PC-9 (cell line): ENCODE measurements around the gene GSTM1. TPM values are rescaled to one million over a fixed set of nuclear protein-coding genes. Genes with fewer than 3 reads are reported as not detected.

Source experiments
- BruUV-seq: library from RNA; stranded (reverse); fragments of 400-500 nt; replicated peaks from 2 replicates; lab custom pipeline; 2021; lab: Mats Ljungman, UMichigan
- CTCF ChIA-PET: fragments of 300-600 bp; sonication (Branson Sonifier 250); formaldehyde crosslinking; loops from one replicate; lab custom pipeline; 2022; ENCODE audit warnings: antibody characterized with exemption; lab: Charles Lee
- POLR2A ChIA-PET: fragments of 300-600 bp; sonication (Branson Sonifier 250); formaldehyde crosslinking; loops from one replicate; lab custom pipeline; 2022; ENCODE audit warnings: antibody characterized with exemption; ENCODE audit not compliant: unreplicated experiment; lab: Charles Lee
- DNase-seq, 2 experiments: peaks; one replicate each; pipeline versions ENCODE4 v3.0.0 to v3.0.0-alpha.2; 2015 to 2022; ENCODE audit warnings: mixed read lengths in 1 of 2
- H2AFZ ChIP-seq: fragments of 200-600 bp; sonication (generic); 2 replicates; pipeline ENCODE4 v1.8.1; 2017; ENCODE audit warnings: antibody characterized with exemption
- H3F3A ChIP-seq: fragments of 200-600 bp; sonication (generic); 2 replicates; pipeline ENCODE4 v1.8.1; 2017; ENCODE audit warnings: antibody characterized with exemption, mild to moderate bottlenecking, low read depth; ENCODE audit not compliant: insufficient read depth
- H3K27ac ChIP-seq: fragments of 200-600 bp; sonication (generic); 2 replicates; pipeline ENCODE4 v1.6.1; 2016; ENCODE audit warnings: mixed run types
- H3K27me3 ChIP-seq: fragments of 200-600 bp; sonication (generic); 2 replicates; pipeline ENCODE4 v1.6.1; 2016; ENCODE audit warnings: low read depth, mixed run types; ENCODE audit not compliant: insufficient read depth
- H3K36me3 ChIP-seq: fragments of 200-600 bp; sonication (generic); 2 replicates; pipeline ENCODE4 v1.6.1; 2016; ENCODE audit warnings: low read depth, mixed run types
- H3K4me1 ChIP-seq: fragments of 200-600 bp; sonication (generic); replicated peaks from 2 replicates; pipeline ENCODE4 v1.6.1; 2016; ENCODE audit warnings: mixed run types; ENCODE audit not compliant: insufficient read depth
- H3K4me2 ChIP-seq: fragments of 200-600 bp; sonication (generic); 2 replicates; pipeline ENCODE4 v1.6.1; 2017; ENCODE audit warnings: mixed run types
- H3K4me3 ChIP-seq: fragments of 200-600 bp; sonication (generic); 2 replicates; pipeline ENCODE4 v1.6.1; 2016; ENCODE audit warnings: mixed run types
- H3K79me2 ChIP-seq: fragments of 200-600 bp; sonication (generic); 2 replicates; pipeline ENCODE4 v1.6.1; 2017; ENCODE audit warnings: low read depth, mixed run types
- H3K9me2 ChIP-seq: fragments of 200-600 bp; sonication (generic); 2 replicates; pipeline ENCODE4 v1.8.1; 2017; ENCODE audit warnings: mild to moderate bottlenecking; ENCODE audit not compliant: insufficient read depth
- H3K9me3 ChIP-seq: fragments of 200-600 bp; sonication (generic); 2 replicates; pipeline ENCODE4 v1.8.1; 2016; ENCODE audit warnings: low read depth; ENCODE audit not compliant: insufficient read depth
- H4K20me1 ChIP-seq: fragments of 200-600 bp; sonication (generic); 2 replicates; pipeline ENCODE4 v1.8.1; 2017; ENCODE audit not compliant: insufficient read depth
- EZH2 ChIP-seq: fragments of 200-600 bp; sonication (generic); IDR thresholded peaks from 2 replicates; pipeline ENCODE4 v1.8.0; 2017; ENCODE audit warnings: antibody characterized with exemption, low read depth
- intact Hi-C: fragments of 100-400 bp; cut with micrococcal nuclease; formaldehyde crosslinking; loops from one replicate; pipeline ENCODE4 v1.10.0; 2022; ENCODE audit not compliant: unreplicated experiment
- total RNA-seq: library from RNA; stranded (reverse); gene quantifications from 2 replicates; pipeline ENCODE4 v1.2.3, GENCODE V29; 2021
- TF ChIP-seq, protein P1 (sequence below): fragments of 200-600 bp; sonication (generic); conservative IDR thresholded peaks from 2 replicates; pipeline ENCODE4 v1.6.1; 2017; ENCODE audit warnings: mixed run types, antibody characterized with exemption, mild to moderate bottlenecking, moderate library complexity

GSTM1 gene
- total RNA-seq, 1 experiment from 2014 or later, result not detected

DNA sequence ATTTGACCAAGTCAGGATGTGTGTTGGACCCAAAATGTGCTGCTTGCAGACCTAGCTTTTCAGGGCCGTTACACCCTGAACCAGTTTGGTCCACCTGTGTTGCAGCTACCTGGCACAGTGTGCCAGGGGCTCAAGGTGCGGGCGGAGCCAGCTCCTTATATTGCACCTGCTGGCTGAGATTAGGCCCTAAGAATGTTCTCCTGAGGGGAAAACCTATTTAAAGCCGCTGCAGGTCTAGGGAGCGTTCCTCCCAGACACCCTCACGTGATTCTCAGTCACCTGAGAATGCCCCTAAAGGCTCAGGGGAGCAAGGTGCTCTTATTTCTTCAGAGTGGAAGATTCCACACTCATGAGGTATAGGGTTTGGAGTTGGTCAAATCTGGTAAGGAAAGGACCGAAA, 41.3 kb downstream of the GSTM1 start:
- ChIA-PET POLR2A (interaction anchor here (0.6 kb wide), 1 partner anchor 13 kb away, joined by 5 read pairs; no protein-coding TSS in a partner anchor), CTCF (interaction anchor here (0.6 kb wide), 1 partner anchor 84 kb away, joined by 4 read pairs; no protein-coding TSS in a partner anchor)
- BruUV-seq, result no TSS peak
- Histone ChIP-seq H3K9me3 (no peaks in the 10 kb centered on the region), H3K9me2 (no peaks in the 10 kb centered on the region), H4K20me1 (no peaks in the 10 kb centered on the region), H3F3A (peaks cover 18% of the 10 kb centered on the region; the same call in 1 of the 2 replicates), H3K27me3 (no peaks in the 10 kb centered on the region), H3K27ac (no peak overlapping the region), H3K4me2 (no peak overlapping the region), H3K36me3 (no peaks in the 10 kb centered on the region), H3K4me1 (peaks cover 24% of the 10 kb centered on the region), H2AFZ (no peak overlapping the region), H3K79me2 (no peaks in the 10 kb centered on the region), H3K4me3 (no peak overlapping the region)
- intact Hi-C loops, result no loop called here
- TF ChIP-seq, protein P1, sequence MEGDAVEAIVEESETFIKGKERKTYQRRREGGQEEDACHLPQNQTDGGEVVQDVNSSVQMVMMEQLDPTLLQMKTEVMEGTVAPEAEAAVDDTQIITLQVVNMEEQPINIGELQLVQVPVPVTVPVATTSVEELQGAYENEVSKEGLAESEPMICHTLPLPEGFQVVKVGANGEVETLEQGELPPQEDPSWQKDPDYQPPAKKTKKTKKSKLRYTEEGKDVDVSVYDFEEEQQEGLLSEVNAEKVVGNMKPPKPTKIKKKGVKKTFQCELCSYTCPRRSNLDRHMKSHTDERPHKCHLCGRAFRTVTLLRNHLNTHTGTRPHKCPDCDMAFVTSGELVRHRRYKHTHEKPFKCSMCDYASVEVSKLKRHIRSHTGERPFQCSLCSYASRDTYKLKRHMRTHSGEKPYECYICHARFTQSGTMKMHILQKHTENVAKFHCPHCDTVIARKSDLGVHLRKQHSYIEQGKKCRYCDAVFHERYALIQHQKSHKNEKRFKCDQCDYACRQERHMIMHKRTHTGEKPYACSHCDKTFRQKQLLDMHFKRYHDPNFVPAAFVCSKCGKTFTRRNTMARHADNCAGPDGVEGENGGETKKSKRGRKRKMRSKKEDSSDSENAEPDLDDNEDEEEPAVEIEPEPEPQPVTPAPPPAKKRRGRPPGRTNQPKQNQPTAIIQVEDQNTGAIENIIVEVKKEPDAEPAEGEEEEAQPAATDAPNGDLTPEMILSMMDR, result no peak
- TF ChIP-seq EZH2, result no peak
- peak in 1 of 2 experiments; percentile 58 for DNase-seq

DNA sequence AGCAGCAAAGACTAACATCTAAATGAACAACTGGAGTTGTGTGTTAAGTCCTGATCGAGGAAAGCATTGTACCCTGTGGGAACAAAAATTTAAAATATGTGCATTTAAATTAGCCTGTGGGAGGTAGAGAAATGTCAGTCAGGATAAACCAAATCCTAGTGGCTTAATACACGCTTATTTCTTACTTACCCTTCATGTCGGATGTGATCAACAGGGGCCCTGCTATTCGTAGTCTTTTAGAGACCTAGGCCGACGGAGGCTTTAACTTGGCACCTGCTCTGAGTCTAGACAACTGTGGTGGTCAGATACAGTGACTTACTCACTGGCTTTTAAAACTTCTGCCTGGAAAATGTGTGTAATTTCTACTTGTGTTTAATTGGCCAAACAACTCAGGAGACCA, 43.0 kb downstream of the GSTM1 start:
- Histone ChIP-seq H3F3A (peaks cover 18% of the 10 kb centered on the region; the same call in 1 of the 2 replicates), H4K20me1 (no peaks in the 10 kb centered on the region), H3K79me2 (no peaks in the 10 kb centered on the region), H3K4me3 (no peak overlapping the region), H2AFZ (no peak overlapping the region), H3K36me3 (0 out of 2 replicates have a peak, but pooled peaks cover under 1% of the 10 kb centered on the region), H3K27me3 (no peaks in the 10 kb centered on the region), H3K9me2 (no peaks in the 10 kb centered on the region), H3K9me3 (no peaks in the 10 kb centered on the region), H3K4me2 (no peak overlapping the region), H3K27ac (no peak overlapping the region), H3K4me1 (peaks cover 24% of the 10 kb centered on the region)
- DNase-seq, result no peak
- no TSS peak for BruUV-seq
- intact Hi-C loops, result no loop called here
- POLR2A ChIA-PET, result no interaction called here
- TF ChIP-seq, protein P1, result no peak
- no peak for TF ChIP-seq EZH2
- CTCF ChIA-PET, result no interaction called here

DNA sequence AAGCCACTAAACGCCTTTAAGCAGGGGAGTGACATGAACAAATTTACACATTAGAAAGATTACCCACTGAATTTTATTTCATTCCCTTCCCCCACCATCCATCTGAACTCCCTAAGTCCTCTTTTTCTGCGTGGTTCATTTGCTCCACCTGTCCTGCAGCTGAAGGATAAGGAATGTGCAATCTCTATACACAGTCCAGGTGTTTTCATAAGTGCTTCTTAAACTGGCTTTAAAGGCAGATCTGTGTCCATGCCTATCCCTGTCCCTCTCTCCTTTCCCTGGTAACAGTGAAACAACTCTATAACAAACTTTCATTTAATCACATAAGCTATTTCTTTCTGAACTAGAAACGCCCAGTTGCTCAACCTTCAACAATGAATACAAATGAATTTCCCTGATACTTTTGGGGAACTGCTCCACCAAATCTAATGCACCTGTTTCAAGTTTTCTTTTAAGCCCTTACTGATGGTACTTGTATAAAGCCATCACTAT, 44.8 kb downstream of the GSTM1 start:
- POLR2A ChIA-PET, result no interaction called here
- Histone ChIP-seq H3K79me2 (no peaks in the 10 kb centered on the region), H3K4me1 (peaks cover 24% of the 10 kb centered on the region), H3K4me2 (peak overlapping the region; percentile 37), H2AFZ (no peak overlapping the region), H3K36me3 (peaks cover 18% of the 10 kb centered on the region), H4K20me1 (no peaks in the 10 kb centered on the region), H3K9me2 (no peaks in the 10 kb centered on the region), H3K4me3 (no peak overlapping the region), H3K9me3 (no peaks in the 10 kb centered on the region), H3K27me3 (no peaks in the 10 kb centered on the region), H3F3A (peaks cover 18% of the 10 kb centered on the region; the same call in 1 of the 2 replicates), H3K27ac (no peak overlapping the region)
- BruUV-seq, result no TSS peak
- intact Hi-C loops, result no loop called here
- CTCF ChIA-PET, result no interaction called here
- no peak for DNase-seq
- no peak for TF ChIP-seq EZH2
- TF ChIP-seq, protein P1, result no peak
